ENCODE measurements around the gene USP6NL.

GRCh38 chr10:11415095-11415494, 196.4 kb downstream of the USP6NL start:
- TF ChIP-seq CTCF (conservative IDR thresholded peaks at IDR 0.05; ENCODE audit: low read depth, low read length) (no peak), EZH2 (IDR thresholded peaks at IDR 0.05; ENCODE audit: low read length, unreplicated experiment) (no peak), EZH2phosphoT487 (IDR thresholded peaks at IDR 0.05; ENCODE audit: borderline replicate concordance, low read length) (no peak)

Data from PC-3 (cell line).